BJ (cell line): ENCODE measurements around the gene GP9. TPM values are rescaled to one million over a fixed set of nuclear protein-coding genes. Genes with fewer than 3 reads are reported as not detected.
"Not testable (repeated sequence)": the region's sequence is repeated elsewhere in the genome, so short reads cannot be mapped to it uniquely, and the experiment has no call there.

Experiments
- CTCF ChIA-PET: fragments of 350-600 bp; formaldehyde crosslinking; extraction: SDS; loops from one replicate; lab custom pipeline; 2021; ENCODE audit warnings: antibody characterized with exemption, inconsistent platforms; lab: Yijun Ruan, JAX
- POLR2A ChIA-PET: fragments of 300-600 bp; sonication (Branson Sonifier 250); formaldehyde crosslinking; extraction: SDS; loops from one replicate; lab custom pipeline; 2021; ENCODE audit warnings: antibody characterized with exemption; lab: Charles Lee
- DNase-seq: peaks from one replicate; pipeline ENCODE4 v3.0.0-alpha.2; 2011; ENCODE audit warnings: low read depth
- H3K27me3 ChIP-seq: 2 replicates; pipeline ENCODE4 v1.6.0; 2011; ENCODE audit warnings: low read length; ENCODE audit not compliant: control insufficient read depth, insufficient read depth
- H3K36me3 ChIP-seq: 2 replicates; pipeline ENCODE4 v1.5.1; 2011; ENCODE audit warnings: low read length; ENCODE audit not compliant: control insufficient read depth, insufficient read depth
- H3K4me3 ChIP-seq: 2 replicates; pipeline ENCODE4 v1.5.1; 2011; ENCODE audit warnings: low read depth, mild to moderate bottlenecking, control low read depth, low read length
- polyA plus RNA-seq: library from polyadenylated mRNA; depleted of rRNA; stranded (reverse); fragments of >200 nt; gene quantifications from 2 replicates; pipeline ENCODE4 v1.2.3, GENCODE V29; 2011
- TF ChIP-seq, protein P1 (sequence below): IDR thresholded peaks from 2 replicates; pipeline ENCODE4 v1.5.1; 2011; ENCODE audit warnings: low read depth, mild to moderate bottlenecking, control low read depth, inconsistent platforms, low read length, moderate library complexity; ENCODE audit not compliant: insufficient read depth

GP9 gene
- polyA plus RNA-seq, 1 experiment: not detected

DNA sequence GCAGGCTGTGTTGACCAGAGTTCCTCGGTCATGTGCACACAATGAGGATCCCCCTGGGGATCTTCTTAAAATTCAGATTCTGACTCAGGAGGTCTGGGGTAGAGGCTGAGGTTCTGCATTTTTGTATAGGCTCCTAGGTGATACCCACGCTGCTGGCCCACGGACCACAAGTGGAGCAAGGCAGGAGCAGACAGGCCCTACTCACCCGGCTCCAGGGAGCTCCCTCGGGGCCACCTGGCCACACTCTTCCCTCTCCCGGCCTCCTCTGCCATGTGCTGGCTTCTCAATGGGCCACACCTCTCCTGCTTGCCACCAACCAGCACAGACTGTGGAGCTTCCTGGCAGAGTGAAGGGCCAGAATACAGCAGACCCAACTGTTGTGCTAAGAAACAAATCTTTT lies 23.9 kb downstream of the GP9 start:
- no peak for DNase-seq
- H3K4me3 ChIP-seq: no peak overlapping the region
- H3K27me3 ChIP-seq: peaks cover 2% of the 10 kb centered on the region
- TF ChIP-seq, protein P1, sequence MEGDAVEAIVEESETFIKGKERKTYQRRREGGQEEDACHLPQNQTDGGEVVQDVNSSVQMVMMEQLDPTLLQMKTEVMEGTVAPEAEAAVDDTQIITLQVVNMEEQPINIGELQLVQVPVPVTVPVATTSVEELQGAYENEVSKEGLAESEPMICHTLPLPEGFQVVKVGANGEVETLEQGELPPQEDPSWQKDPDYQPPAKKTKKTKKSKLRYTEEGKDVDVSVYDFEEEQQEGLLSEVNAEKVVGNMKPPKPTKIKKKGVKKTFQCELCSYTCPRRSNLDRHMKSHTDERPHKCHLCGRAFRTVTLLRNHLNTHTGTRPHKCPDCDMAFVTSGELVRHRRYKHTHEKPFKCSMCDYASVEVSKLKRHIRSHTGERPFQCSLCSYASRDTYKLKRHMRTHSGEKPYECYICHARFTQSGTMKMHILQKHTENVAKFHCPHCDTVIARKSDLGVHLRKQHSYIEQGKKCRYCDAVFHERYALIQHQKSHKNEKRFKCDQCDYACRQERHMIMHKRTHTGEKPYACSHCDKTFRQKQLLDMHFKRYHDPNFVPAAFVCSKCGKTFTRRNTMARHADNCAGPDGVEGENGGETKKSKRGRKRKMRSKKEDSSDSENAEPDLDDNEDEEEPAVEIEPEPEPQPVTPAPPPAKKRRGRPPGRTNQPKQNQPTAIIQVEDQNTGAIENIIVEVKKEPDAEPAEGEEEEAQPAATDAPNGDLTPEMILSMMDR: no peak
- ChIA-PET POLR2A (no interaction called here), CTCF (no interaction called here)
- H3K36me3 ChIP-seq: no peaks in the 10 kb centered on the region

DNA sequence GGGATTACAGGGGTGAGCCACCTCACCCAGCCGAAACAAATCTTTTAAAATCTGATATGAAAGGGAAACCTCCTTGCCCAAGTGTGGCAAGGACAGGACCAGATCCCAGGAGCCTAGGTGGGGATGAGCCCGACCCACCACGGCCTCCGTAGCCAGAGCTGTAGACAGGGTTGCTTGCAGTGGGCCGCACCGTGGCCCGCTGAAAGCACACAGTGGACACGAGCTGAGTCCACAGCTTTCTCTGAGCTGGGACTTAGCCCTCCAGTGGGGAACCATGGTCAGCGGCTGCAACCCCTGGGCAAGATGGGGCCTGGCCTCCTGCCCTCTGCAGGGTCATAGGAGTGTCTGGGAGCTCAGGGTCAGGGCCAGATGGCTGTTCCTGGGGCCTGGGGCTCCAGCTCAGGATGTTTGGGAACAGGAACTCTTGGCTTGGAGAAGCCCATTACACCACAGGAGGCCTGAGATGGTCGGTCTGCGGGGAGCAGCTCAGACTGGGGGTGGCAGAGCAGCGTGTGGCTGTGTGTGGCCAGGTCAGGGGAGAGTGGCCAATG lies 24.7 kb downstream of the GP9 start:
- ChIA-PET CTCF (interaction anchor here (1.3 kb wide), 1 partner anchor 10 kb away, joined by 3 read pairs; no protein-coding TSS in a partner anchor), POLR2A (no interaction called here)
- Histone ChIP-seq H3K27me3 (peaks cover 2% of the 10 kb centered on the region), H3K4me3 (no peak overlapping the region), H3K36me3 (no peaks in the 10 kb centered on the region)
- TF ChIP-seq, protein P1: no peak
- no peak for DNase-seq

DNA sequence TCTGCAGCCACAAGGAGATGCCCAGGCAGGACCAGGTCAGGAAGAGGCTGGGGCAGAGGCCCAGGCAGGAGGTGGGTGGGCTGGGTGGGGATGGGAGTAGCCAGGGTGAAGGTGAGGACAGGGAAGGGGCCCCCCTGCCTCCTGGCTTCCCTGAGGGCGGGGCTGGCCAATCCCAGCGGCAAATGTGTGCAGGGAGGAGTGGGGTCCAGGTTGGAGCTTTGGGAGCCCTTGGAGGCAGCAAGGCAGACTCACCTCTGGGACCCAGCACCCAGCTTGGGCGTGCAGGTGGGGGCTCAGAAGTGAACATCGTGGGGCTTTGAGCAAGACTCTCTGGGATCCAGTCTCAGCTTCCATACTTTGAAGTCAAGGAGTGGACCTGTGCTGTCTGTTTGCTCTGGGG lies 25.2 kb downstream of the GP9 start:
- H3K36me3 ChIP-seq: no peaks in the 10 kb centered on the region
- TF ChIP-seq, protein P1: no peak
- no peak for DNase-seq
- H3K27me3 ChIP-seq: no peaks in the 10 kb centered on the region
- CTCF ChIA-PET: interaction anchor here (1.3 kb wide), 1 partner anchor 10 kb away, joined by 3 read pairs; no protein-coding TSS in a partner anchor
- H3K4me3 ChIP-seq: no peak overlapping the region
- POLR2A ChIA-PET: no interaction called here

DNA sequence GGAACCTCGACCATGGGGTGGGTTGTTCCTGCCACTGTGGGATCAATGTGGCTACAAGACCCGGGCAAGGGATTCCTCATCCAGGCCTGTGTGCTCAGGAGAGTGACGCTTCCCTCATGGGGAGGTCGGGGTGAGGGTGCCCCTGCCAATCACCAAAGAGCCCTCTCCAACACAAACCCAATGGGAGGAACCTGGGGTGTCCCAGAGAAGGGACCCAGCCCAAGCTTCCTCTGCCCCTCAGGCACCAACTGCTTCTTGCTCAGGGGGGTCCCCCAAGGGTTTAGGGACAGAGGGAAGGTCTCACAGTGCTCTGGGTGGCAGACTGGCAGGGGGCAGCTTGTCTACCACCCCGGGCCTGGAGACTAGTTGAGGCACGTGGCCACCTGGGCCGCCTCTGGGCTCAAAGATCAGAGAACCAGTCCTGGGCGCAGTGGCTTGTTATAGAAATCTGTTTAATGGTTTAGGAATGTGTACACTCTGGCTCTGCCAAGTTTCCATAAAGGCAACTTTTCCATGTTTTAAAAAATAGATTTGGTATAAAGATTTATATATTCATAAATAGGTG lies 26.6 kb downstream of the GP9 start:
- DNase-seq: no peak
- H3K36me3 ChIP-seq: no peaks in the 10 kb centered on the region
- no peak overlapping the region for H3K4me3 ChIP-seq
- H3K27me3 ChIP-seq: no peaks in the 10 kb centered on the region
- TF ChIP-seq, protein P1: no peak
- ChIA-PET CTCF (interaction anchor here (0.8 kb wide), 1 partner anchor 18 kb away, joined by 3 read pairs; no protein-coding TSS in a partner anchor), POLR2A (no interaction called here)

DNA sequence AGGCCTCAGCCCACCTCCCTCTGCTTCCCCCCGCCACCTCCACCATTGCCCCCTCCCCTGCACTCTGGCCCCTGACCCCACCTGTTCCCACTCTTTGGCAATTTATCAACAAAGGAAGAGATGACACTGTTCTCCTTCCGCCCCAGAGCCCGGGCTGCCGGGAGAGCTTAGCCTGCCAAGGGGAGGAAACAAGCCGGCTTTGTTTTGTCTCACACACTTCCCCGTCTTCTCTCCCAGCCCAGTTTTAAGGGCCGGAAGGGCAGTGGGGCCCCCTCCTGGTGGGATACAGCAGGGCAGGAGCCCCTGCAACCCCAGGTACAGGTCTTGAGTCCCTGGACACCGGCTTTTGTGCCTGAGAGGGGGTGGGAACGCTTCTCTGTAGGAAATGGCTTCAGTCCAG lies 27.3 kb downstream of the GP9 start:
- CTCF ChIA-PET, POLR2A ChIA-PET, H3K36me3 ChIP-seq, H3K4me3 ChIP-seq, H3K27me3 ChIP-seq, DNase-seq: not testable (repeated sequence)

DNA sequence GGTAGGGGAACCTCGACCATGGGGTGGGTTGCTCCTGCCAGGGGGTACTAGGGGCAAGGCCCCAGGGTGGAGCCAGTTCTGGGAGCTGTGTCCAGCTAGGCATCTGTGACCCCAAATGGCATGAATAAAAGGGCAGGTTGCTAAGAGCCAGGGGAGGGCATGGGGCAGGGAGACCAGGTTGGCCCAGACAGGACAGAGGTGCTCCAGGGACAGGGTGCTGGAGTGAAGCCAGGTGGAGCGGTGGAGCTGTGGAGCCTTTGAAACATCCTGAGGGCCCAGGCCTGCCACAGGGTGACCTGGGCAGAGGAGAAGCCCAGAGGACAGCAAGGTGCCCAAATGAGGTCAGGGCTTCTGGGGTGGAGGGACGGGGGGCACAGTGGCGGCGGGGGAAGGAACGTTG lies 27.7 kb downstream of the GP9 start:
- CTCF ChIA-PET, POLR2A ChIA-PET: not testable (repeated sequence)

More for the DNA sequence above, 27.7 kb downstream of the GP9 start:
- H3K36me3 ChIP-seq, H3K4me3 ChIP-seq, H3K27me3 ChIP-seq, DNase-seq: not testable (repeated sequence)
